ENCODE results near the gene OR2M7. TPM values are rescaled to one million over a fixed set of nuclear protein-coding genes. Genes with fewer than 3 reads are reported as not detected.
"Not testable (repeated sequence)": the region's sequence is repeated elsewhere in the genome, so short reads cannot be mapped to it uniquely, and the experiment has no call there.

Gene OR2M7
- total RNA-seq, 2 experiments from 2014 or later: not detected

DNA sequence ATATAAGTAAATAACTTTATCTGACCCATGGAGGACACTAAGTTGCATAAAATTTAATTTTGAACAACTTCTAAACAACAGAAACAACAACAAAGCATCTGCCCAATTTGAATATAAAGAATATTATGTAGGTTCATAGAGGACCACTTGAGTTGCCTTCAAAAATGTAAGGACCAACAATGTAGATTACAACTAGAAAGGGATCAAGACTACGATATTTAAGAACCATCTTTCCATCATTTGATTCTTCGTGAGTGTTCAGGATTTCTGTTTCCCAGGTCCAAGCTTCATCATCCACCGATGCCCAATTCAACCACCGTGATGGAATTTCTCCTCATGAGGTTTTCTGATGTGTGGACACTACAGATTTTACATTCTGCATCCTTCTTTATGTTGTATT is 24.1 kb upstream of the OR2M7 start, which contains the start of gene OR14C36:
Gene OR14C36, plus strand, starts transcription at position 301 of the 400 bp plus-strand sequence. Its CDS starts 0 bp downstream, at position 301.
- H3K4me2 ChIP-seq (ENCODE audit: low read length): no peak within 1 kb of the TSS
- H3K36me3 ChIP-seq (ENCODE audit: insufficient read depth, low read length): no peaks in the 10 kb centered on the region
- H3K79me2 ChIP-seq (ENCODE audit: insufficient read depth, low read depth, low read length): no peaks in the 10 kb centered on the region
- no peak within 1 kb of the TSS for H2AFZ ChIP-seq (ENCODE audit: low read length)
- H3K4me3 ChIP-seq (ENCODE audit: low read depth, low read length, poor library complexity, severe bottlenecking): no peak within 1 kb of the TSS
- BruUV-seq (replicated peaks): no TSS peak
- H3K27ac ChIP-seq (ENCODE audit: low read depth, low read length, poor library complexity, severe bottlenecking): no peak within 1 kb of the TSS
- H3K9me3 ChIP-seq (ENCODE audit: low read length): no peaks in the 10 kb centered on the region
- H4K20me1 ChIP-seq (ENCODE audit: insufficient read depth, low read length): no peaks in the 10 kb centered on the region
- TF ChIP-seq CTCF (conservative IDR thresholded peaks at IDR 0.05; ENCODE audit: low read length): no peak
- H3K4me1 ChIP-seq (ENCODE audit: insufficient read depth, low read length, poor library complexity, severe bottlenecking): no peaks in the 10 kb centered on the region
- intact Hi-C loops (cut with micrococcal nuclease; ENCODE audit: unreplicated experiment): no loop called here
- H3K9me2 ChIP-seq (ENCODE audit: insufficient read depth, low read length): no peaks in the 10 kb centered on the region
- POLR2A ChIA-PET: no interaction called here
- CTCF ChIA-PET (ENCODE audit: unreplicated experiment): no interaction called here
- no peak for DNase-seq (ENCODE audit: low spot score)

DNA sequence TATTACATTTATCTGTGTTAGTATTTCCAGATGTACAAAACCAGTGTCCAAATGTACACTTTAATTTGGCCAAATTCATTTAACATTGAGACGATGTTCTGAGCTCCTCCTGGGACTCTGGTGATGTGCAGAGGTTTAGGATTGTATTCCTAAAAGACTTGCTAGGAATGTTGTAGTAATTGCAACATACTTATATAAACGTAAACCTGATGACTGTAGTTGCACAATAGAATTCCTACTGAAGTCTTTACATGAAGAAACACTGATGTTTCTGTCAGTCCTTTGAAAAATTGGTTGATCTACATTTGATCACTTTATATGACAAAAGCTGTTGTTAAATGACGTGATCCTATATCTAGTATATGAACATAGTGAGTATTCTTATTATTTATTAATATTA is 19.1 kb upstream of the OR2M7 start:
- TF ChIP-seq EZH2phosphoT487 (IDR thresholded peaks at IDR 0.05; ENCODE audit: borderline replicate concordance, low read depth, low read length): no peak
- TF ChIP-seq CTCF (conservative IDR thresholded peaks at IDR 0.05; ENCODE audit: low read length): no peak

GRCh38 chr1:248316796-248317195 is 7.6 kb downstream of the OR2M7 start:
- Histone ChIP-seq H3K79me2 (ENCODE audit: insufficient read depth, low read depth, low read length) (no peaks in the 10 kb centered on the region), H3K9me2 (ENCODE audit: insufficient read depth, low read length) (no peaks in the 10 kb centered on the region), H3K36me3 (ENCODE audit: insufficient read depth, low read length) (no peaks in the 10 kb centered on the region), H4K20me1 (ENCODE audit: insufficient read depth, low read length) (no peaks in the 10 kb centered on the region), H3K9me3 (ENCODE audit: low read length) (no peaks in the 10 kb centered on the region), H3K27ac (ENCODE audit: low read depth, low read length, poor library complexity, severe bottlenecking) (no peak overlapping the region), H3K4me1 (ENCODE audit: insufficient read depth, low read length, poor library complexity, severe bottlenecking) (no peaks in the 10 kb centered on the region), H2AFZ (ENCODE audit: low read length) (no peak overlapping the region), H3K4me2 (ENCODE audit: low read length) (no peak overlapping the region), H3K4me3 (ENCODE audit: low read depth, low read length, poor library complexity, severe bottlenecking) (no peak overlapping the region)
- no peak for TF ChIP-seq CTCF (conservative IDR thresholded peaks at IDR 0.05; ENCODE audit: low read length)
- TF ChIP-seq EZH2phosphoT487 (IDR thresholded peaks at IDR 0.05; ENCODE audit: borderline replicate concordance, low read depth, low read length): no peak
- CTCF ChIA-PET (ENCODE audit: unreplicated experiment): no interaction called here
- POLR2A ChIA-PET: no interaction called here
- intact Hi-C loops (cut with micrococcal nuclease; ENCODE audit: unreplicated experiment): no loop called here
- DNase-seq (ENCODE audit: low spot score): no peak
- no TSS peak for BruUV-seq (replicated peaks)

More for the DNA sequence above, 19.1 kb upstream of the OR2M7 start:
- Histone ChIP-seq H3K4me3 (ENCODE audit: low read depth, low read length, poor library complexity, severe bottlenecking) (no peak overlapping the region), H2AFZ (ENCODE audit: low read length) (no peak overlapping the region), H3K9me2 (ENCODE audit: insufficient read depth, low read length) (no peaks in the 10 kb centered on the region), H3K9me3 (ENCODE audit: low read length) (no peaks in the 10 kb centered on the region), H3K36me3 (ENCODE audit: insufficient read depth, low read length) (no peaks in the 10 kb centered on the region), H3K4me1 (ENCODE audit: insufficient read depth, low read length, poor library complexity, severe bottlenecking) (no peaks in the 10 kb centered on the region), H3K4me2 (ENCODE audit: low read length) (no peak overlapping the region), H3K27ac (ENCODE audit: low read depth, low read length, poor library complexity, severe bottlenecking) (no peak overlapping the region), H3K79me2 (ENCODE audit: insufficient read depth, low read depth, low read length) (no peaks in the 10 kb centered on the region), H4K20me1 (ENCODE audit: insufficient read depth, low read length) (no peaks in the 10 kb centered on the region)
- intact Hi-C loops (cut with micrococcal nuclease; ENCODE audit: unreplicated experiment): no loop called here
- POLR2A ChIA-PET: no interaction called here
- DNase-seq (ENCODE audit: low spot score): no peak
- BruUV-seq (replicated peaks): no TSS peak
- CTCF ChIA-PET (ENCODE audit: unreplicated experiment): no interaction called here

- H3K79me2 ChIP-seq (ENCODE audit: insufficient read depth, low read depth, low read length); H4K20me1 ChIP-seq (ENCODE audit: insufficient read depth, low read length); H2AFZ ChIP-seq (ENCODE audit: low read length); H3K4me2 ChIP-seq (ENCODE audit: low read length); H3K4me3 ChIP-seq (ENCODE audit: low read depth, low read length, poor library complexity, severe bottlenecking); H3K27ac ChIP-seq (ENCODE audit: low read depth, low read length, poor library complexity, severe bottlenecking); H3K36me3 ChIP-seq (ENCODE audit: insufficient read depth, low read length); DNase-seq (ENCODE audit: low spot score); BruUV-seq (replicated peaks); H3K9me2 ChIP-seq (ENCODE audit: insufficient read depth, low read length); CTCF ChIA-PET (ENCODE audit: unreplicated experiment); H3K4me1 ChIP-seq (ENCODE audit: insufficient read depth, low read length, poor library complexity, severe bottlenecking); POLR2A ChIA-PET; H3K9me3 ChIP-seq (ENCODE audit: low read length); intact Hi-C loops (cut with micrococcal nuclease; ENCODE audit: unreplicated experiment): not testable (repeated sequence)
Observed at GRCh38 chr1:248306740-248307139, 17.6 kb downstream of the OR2M7 start.
